Left ventricle myocardium superior (tissue), 1 donor: ENCODE results near the gene C2. TPM values are rescaled to one million over a fixed set of nuclear protein-coding genes. Genes with fewer than 3 reads are reported as not detected.
A peak's percentile ranks its signal among the peaks of the same experiment; 100 is the strongest.
"Not testable (repeated sequence)": the region's sequence is repeated elsewhere in the genome, so short reads cannot be mapped to it uniquely, and the experiment has no call there.

Experiments
- ATAC-seq: fragments of 200-7000 bp; cut with Tn5 transposase; one replicate; pipeline ENCODE4 v1.9.1; 2020; ENCODE audit warnings: mild to moderate bottlenecking, moderate library complexity
- DNase-seq: peaks from one replicate; pipeline ENCODE4 v3.0.0-alpha.2; 2020
- intact Hi-C: fragments of 100-400 bp; cut with micrococcal nuclease; formaldehyde crosslinking; loops from one replicate; pipeline ENCODE4 v1.11.0; 2022
- total RNA-seq: library from RNA; stranded (reverse); fragmentation: NEBNext Ultra II Directional; extraction: Animal tissue kit (Norgen Biotek cat#: 25700); gene quantifications from one replicate; pipeline ENCODE4 v1.2.1, GENCODE V29; 2021
- donor health status: DM: no; HTN: yes; CAD: no; lungs with severe emphysema.

C2 gene
- total RNA-seq, 1 donor from 2014 or later: 5.8 TPM

DNA sequence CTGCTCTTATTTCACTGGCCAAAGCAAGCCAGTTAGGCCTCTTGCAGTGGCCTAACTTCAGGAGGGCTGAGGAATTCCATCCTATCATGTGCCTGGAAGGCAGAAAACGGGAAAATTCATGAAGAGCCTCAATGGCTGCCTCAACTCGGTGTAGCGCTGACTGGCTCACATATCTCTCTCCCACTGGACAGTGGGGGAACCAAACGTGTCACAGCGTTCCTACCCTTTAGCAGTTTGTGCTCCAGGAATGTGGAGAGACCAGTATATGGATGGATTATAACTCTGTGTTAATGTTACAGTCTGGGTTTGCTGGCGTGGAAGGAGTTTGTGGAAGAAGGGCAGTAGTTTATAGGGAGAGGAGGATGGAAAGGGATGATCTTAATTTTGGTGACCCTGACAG is 11.8 kb upstream of the C2 start:
- intact Hi-C loops: no loop called here
- DNase-seq: no peak
- no peak for ATAC-seq

DNA sequence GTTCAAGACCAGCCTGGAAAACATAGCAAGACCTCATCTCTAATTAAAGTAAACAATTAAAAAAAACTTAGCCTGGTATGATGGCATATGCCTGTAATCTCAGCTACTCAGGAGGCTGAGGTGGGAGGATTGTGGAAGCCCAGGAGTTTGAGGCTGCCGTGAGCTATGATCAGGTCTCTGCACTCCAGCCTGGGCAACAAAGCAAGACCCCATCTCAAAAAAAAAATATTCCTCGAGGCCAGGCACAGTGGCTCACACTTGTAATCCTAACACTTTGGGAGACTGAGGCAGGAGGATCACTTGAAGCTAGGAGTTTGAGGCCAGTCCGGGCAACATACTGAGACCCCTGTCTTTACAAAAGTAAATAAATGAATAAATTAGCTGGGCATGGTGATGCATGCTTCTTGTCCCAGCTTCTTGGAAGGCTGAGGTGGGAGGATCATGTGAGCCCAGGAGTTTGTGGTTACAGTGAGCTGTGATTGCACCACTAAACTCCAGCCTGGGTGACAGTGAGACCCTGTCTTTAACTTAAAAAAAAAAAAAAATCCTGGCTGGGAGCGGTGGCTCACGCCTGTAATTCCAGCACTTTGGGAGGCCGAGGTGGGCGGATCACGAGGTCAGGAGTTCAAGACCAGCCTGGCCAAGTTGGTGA is 9.3 kb upstream of the C2 start:
- DNase-seq (no peak), ATAC-seq (no peak)
- intact Hi-C loops: no loop called here

DNA sequence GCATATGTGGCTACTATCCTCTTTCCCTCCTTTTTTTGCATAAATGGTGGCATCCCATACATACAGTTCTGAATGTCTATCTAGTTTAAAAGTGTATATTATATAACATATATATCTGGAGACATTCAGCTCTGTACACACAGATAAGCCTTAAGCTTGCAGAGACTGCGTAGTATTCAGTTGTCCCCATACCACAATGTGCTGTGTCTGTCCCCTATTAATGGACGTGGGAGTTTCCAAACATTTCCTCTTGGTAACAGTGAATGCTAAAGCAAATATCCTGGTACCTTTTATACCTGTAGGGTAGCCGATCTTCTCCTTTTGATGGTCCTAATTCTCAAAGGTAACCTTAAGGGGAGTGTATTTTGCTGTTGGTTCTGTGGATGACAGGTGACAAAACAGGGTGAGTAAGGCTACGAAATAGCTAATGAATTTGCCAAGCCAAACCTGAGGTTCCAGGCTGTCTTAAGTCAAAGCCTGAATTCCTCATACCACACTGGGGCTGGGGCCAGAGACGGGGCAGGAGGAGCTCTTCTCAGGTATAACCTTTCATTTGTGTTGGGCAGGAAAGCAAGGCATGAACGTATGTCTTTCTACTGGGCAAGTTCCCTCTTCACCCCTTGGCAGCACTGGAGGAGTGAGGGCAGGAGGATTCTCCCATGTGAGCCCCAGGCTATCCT is 7.8 kb upstream of the C2 start:
- intact Hi-C loops: no loop called here
- ATAC-seq (no peak), DNase-seq (no peak)

GRCh38 chr6:31920811-31921210 is 6.7 kb upstream of the C2 start:
- intact Hi-C loops: no loop called here
- no peak for ATAC-seq
- DNase-seq: no peak

GRCh38 chr6:31922942-31923341 is 4.6 kb upstream of the C2 start:
- no peak for ATAC-seq
- intact Hi-C loops: no loop called here
- no peak for DNase-seq

- ATAC-seq (no peak), DNase-seq (no peak)
- intact Hi-C loops: no loop called here
These were observed 550 bp downstream of the C2 start for GRCh38 chr6:31927863-31928671.

DNA sequence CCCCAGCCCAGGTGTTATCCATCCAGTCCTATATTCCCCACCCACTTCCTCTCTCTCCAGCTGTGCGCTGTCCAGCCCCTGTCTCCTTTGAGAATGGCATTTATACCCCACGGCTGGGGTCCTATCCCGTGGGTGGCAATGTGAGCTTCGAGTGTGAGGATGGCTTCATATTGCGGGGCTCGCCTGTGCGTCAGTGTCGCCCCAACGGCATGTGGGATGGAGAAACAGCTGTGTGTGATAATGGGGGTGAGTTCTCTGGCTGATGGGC is 1.1 kb downstream of the C2 start:
- DNase-seq (no peak), ATAC-seq (no peak)
- intact Hi-C loops: no loop called here

- no peak for ATAC-seq
These were observed 3.4 kb downstream of the C2 start for GRCh38 chr6:31930962-31931361.

GRCh38 chr6:31932137-31932536 is 4.6 kb downstream of the C2 start:
- intact Hi-C loops, ATAC-seq, DNase-seq: not testable (repeated sequence)

More at GRCh38 chr6:31930962-31931361, 3.4 kb downstream of the C2 start:
- intact Hi-C loops: no loop called here
- DNase-seq: no peak

- intact Hi-C loops: no loop called here
- DNase-seq (no peak), ATAC-seq (no peak)
These were observed 6.0 kb downstream of the C2 start for GRCh38 chr6:31933537-31933936.

- DNase-seq (no peak), ATAC-seq (no peak)
- intact Hi-C loops: no loop called here
These were observed 7.5 kb downstream of the C2 start for GRCh38 chr6:31935021-31935420.

DNA sequence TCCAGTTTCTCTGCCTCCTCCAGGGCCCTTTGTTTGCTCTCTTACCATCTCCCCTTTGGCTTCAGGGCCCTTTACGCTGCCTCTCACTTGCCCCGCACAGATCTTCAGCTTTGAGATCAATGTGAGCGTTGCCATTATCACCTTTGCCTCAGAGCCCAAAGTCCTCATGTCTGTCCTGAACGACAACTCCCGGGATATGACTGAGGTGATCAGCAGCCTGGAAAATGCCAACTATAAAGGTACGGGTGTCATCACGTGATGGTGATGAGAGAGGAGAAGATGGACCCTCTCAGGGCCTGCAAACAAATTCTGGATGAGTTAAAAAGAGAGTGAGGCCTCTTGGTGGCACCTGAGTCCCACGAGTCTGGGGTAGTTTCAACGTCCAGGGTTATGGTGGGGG is 8.3 kb downstream of the C2 start:
- intact Hi-C loops: no loop called here
- ATAC-seq (no peak), DNase-seq (no peak)

DNA sequence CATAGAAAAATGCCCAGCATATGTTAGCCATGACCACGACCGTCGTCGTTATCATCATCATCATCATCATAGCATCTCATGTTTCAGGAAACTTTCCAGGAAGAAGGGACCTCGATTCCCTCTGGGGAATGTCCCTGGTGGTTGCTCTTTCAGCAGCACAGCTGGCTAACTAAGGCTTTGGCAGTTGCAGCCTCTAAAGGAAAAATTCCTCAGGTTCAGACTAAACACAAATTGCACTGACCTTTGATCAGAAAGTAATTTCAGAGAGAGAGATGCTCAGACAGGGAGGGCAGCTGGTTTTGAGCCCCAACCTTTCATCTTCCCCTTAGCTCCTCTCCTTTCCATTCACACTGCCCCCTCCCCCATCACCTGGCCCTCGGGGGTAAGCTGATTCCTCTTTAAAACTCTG is 12.7 kb downstream of the C2 start:
- intact Hi-C loops: no loop called here
- DNase-seq: no peak
- ATAC-seq: no peak

DNA sequence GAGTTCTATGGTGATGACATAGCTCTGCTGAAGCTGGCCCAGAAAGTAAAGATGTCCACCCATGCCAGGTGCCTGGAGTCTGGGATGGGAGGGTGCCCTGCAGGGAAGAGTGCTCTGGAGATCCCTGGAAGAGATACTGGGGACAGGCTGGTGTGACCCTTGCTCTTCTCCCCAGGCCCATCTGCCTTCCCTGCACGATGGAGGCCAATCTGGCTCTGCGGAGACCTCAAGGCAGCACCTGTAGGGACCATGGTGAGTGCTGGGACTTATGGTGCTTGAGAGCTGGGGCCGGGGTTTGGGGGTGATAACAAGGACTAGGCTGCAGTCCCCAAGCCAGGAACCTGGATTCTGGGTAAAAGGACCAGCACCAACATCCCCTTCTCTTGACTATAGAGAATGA is 16.2 kb downstream of the C2 start:
- DNase-seq (no peak), ATAC-seq (no peak)
- intact Hi-C loops: no loop called here

- intact Hi-C loops: no loop called here
- no peak for ATAC-seq
- DNase-seq: no peak
These were observed 17.6 kb downstream of the C2 start for GRCh38 chr6:31945154-31945506.

DNA sequence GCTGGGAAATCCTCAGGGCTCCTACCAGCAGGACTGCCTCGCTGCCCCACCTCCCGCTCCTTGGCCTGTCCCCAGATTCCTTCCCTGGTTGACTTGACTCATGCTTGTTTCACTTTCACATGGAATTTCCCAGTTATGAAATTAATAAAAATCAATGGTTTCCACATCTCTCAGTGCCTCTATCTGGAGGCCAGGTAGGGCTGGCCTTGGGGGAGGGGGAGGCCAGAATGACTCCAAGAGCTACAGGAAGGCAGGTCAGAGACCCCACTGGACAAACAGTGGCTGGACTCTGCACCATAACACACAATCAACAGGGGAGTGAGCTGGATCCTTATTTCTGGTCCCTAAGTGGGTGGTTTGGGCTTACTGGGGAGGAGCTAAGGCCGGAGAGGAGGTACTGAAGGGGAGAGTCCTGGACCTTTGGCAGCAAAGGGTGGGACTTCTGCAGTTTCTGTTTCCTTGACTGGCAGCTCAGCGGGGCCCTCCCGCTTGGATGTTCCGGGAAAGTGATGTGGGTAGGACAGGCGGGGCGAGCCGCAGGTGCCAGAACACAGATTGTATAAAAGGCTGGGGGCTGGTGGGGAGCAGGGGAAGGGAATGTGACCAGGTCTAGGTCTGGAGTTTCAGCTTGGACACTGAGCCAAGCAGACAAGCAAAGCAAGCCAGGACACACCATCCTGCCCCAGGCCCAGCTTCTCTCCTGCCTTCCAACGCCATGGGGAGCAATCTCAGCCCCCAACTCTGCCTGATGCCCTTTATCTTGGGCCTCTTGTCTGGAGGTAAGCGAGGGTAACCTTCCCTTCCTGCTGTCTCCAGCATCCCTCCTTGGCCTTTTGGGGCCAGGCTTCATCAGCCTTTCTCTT is 18.2 kb downstream of the C2 start, which contains the start of gene CFB:
CFB (plus strand) TSS at position 589 of the 863 bp plus-strand sequence; CDS start at position 716, 127 bp downstream.
- ATAC-seq (peak; percentile 86), DNase-seq (peak; percentile 73)
- intact Hi-C loops: no loop called here

- ATAC-seq: no peak
- DNase-seq: no peak
- intact Hi-C loops: no loop called here
These were observed 18.9 kb downstream of the C2 start for GRCh38 chr6:31946370-31946885.

DNA sequence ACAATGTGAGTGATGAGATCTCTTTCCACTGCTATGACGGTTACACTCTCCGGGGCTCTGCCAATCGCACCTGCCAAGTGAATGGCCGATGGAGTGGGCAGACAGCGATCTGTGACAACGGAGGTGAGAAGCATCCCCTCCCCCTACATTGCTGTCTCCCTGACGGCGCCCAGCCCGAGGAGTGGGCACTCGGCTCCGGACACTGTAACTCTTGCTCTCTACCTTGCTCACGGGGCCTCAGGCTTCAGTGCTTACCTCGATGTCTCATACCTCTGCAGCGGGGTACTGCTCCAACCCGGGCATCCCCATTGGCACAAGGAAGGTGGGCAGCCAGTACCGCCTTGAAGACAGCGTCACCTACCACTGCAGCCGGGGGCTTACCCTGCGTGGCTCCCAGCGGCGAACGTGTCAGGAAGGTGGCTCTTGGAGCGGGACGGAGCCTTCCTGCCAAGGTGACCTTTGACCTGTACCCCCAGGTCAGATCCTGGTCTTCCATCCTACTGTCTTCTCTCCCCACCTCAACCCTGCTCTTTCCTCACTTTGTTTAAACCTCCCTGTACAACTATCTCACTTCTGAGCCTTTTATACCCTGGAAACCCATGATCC is 19.7 kb downstream of the C2 start:
- no peak for DNase-seq
- intact Hi-C loops: no loop called here

DNA sequence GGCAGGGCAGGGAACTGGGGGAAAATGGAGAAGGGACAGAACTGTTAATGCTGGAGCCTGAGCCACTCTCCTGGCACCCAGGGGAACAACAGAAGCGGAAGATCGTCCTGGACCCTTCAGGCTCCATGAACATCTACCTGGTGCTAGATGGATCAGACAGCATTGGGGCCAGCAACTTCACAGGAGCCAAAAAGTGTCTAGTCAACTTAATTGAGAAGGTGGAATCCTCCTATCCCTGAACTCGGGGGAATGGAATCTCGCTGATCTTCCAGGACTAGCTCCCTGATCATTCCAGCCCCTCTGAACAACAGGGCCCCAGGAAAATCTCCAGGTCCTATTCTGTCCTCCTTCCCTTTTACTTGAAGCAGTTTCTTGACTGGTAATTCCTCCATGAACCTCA is 20.3 kb downstream of the C2 start:
- ATAC-seq (no peak), DNase-seq (no peak)
- intact Hi-C loops: no loop called here

More for the DNA sequence above, 19.7 kb downstream of the C2 start:
- no peak for ATAC-seq
